Erythroblast (primary cell): ENCODE measurements around the gene PTH1R.

Experiments used
- GATA1 ChIP-seq: IDR thresholded peaks from 2 replicates; pipeline ENCODE4 v1.6.1; 2011; ENCODE audit warnings: low read depth, mild to moderate bottlenecking, control low read depth, low read length, moderate library complexity
- POLR2A ChIP-seq: IDR thresholded peaks from 2 replicates; pipeline ENCODE4 v1.6.1; 2011; ENCODE audit warnings: mild to moderate bottlenecking, low read length

DNA sequence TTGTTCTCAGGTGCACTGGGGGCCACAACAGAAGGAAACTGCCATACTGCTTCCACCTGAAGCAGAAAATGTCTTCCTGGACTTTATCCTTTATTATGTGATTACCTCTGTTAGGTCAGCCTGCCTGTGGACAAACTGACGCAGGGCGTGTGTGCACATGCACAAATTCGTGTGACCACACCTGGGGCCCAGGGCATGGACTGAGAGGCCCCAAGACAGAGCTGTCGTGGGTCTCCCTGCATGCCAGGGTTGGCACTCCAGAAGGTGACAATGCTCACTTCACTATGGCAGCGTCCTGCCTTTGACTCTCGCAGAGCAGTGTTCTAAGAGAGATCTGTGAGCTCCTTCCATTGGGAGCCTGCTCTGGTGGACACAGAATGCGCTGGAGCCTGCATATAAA is 64.6 kb downstream of the PTH1R start:
- TF ChIP-seq POLR2A, result no peak
- TF ChIP-seq GATA1, result no peak
